Adrenal gland (tissue), 12 donors: ENCODE measurements around the gene PRKCZ. TPM values are rescaled to one million over a fixed set of nuclear protein-coding genes. Genes with fewer than 3 reads are reported as not detected.

ENCODE experiments used
- DNase-seq, 7 donors: peaks; one replicate each; pipeline ENCODE4 v3.0.0-alpha.2; 2019 to 2020
- H3K27ac ChIP-seq, 5 donors: fragments of 200-600 bp; sonication (generic) in 4 of 5; 1 replicate in 3 of 5; 2 replicates in 2 of 5; pipeline versions ENCODE4 v1.5.1 to v1.8.0; 2016 to 2020; ENCODE audit warnings: mild to moderate bottlenecking in 1 of 5
- H3K27me3 ChIP-seq: fragments of 200-600 bp; 2 replicates; pipeline ENCODE4 v1.8.0; 2021
- H3K36me3 ChIP-seq, 2 donors: fragments of 200-600 bp; replicated peaks in 1 of 2; 1 replicate in 1 of 2; 2 replicates in 1 of 2; pipeline versions ENCODE4 v1.5.1 to v1.8.0; 2018 to 2022
- H3K4me1 ChIP-seq, 2 donors: fragments of 200-600 bp; replicated peaks in 1 of 2; 1 replicate in 1 of 2; 2 replicates in 1 of 2; pipeline versions ENCODE4 v1.5.1 to v1.8.0; 2018 to 2021
- H3K4me3 ChIP-seq, 4 donors: fragments of 200-600 bp; sonication (generic) in 3 of 4; one replicate each; pipeline ENCODE4 v1.5.1; 2016 to 2018
- H3K9me3 ChIP-seq, 3 donors: fragments of 200-600 bp; sonication (generic) in 1 of 3; replicated peaks in 1 of 3; 1 replicate in 2 of 3; 2 replicates in 1 of 3; pipeline versions ENCODE4 v1.5.1 to v1.8.0; 2016 to 2021
- POLR2A ChIP-seq, 2 donors: fragments of 450-650 bp; IDR thresholded peaks; one replicate each; pipeline ENCODE4 v1.6.1; 2017; ENCODE audit warnings: antibody characterized with exemption in 2 of 2, mild to moderate bottlenecking in 2 of 2, moderate library complexity in 1 of 2
- WGBS, 4 donors: extraction: QIAGEN DNeasy Blood & Tissue Kit in 2 of 4; methylation state at CpG; one replicate each; pipeline versions ENCODE4 v1.1.5 to v1.1.7; 2013 to 2017; 5-methylcytosine and 5-hydroxymethylcytosine counted together
- intact Hi-C, 2 donors: fragments of 100-400 bp; cut with DNase I; formaldehyde crosslinking; loops; one replicate each; pipeline versions ENCODE4 v1.14.1 to v1.15.0; 2022 to 2023
- polyA plus RNA-seq, 3 donors: library from polyadenylated mRNA; stranded (reverse); fragments of 200-250 nt in 2 of 3; fragments of 350-450 nt in 1 of 3; fragmentation: Illumina TruSeq in 1 of 3; extraction: RNeasy Lipid Tissue Mini Kit (QIAGEN cat#74804) in 1 of 3; gene quantifications; one replicate each; pipeline ENCODE4 v1.2.3, GENCODE V29; 2013 to 2014
- total RNA-seq, 9 donors: library from RNA; depleted of rRNA in 4 of 9; stranded (reverse); fragments of >200 nt in 4 of 9; fragments of 120-200 nt in 1 of 9; fragmentation: NEBNext Ultra II Directional in 1 of 9; extraction: Animal tissue kit (Norgen Biotek cat#: 25700) in 1 of 9; gene quantifications; one replicate each; pipeline versions ENCODE4 v1.1.0 to v1.2.4, GENCODE V29; 2013 to 2023
- TF ChIP-seq, protein P1 (sequence below), 6 experiments: fragments of 450-650 bp in 4 of 6; fragments of 200-600 bp in 2 of 6; sonication (generic) in 1 of 6; IDR thresholded peaks; 1 replicate in 5 of 6; 2 replicates in 1 of 6; pipeline versions ENCODE4 v1.5.1 to v1.8.0; 2016 to 2021; ENCODE audit warnings: antibody characterized with exemption in 6 of 6, mild to moderate bottlenecking in 2 of 6, moderate library complexity in 1 of 6
- donor health status: healthy with polysubstance abuse.
- donor health status: Bipolar disorder and iron deficiency.
- donor health status: DM: yes; HTN: yes; CAD: no.
- donor health status: DM: no; HTN: no; CAD: no.
- donor health status: DM: no; HTN: no; CAD: no.
- donor health status: DM: yes; HTN: yes; CAD: no.

PRKCZ gene
- total and polyA plus RNA-seq, 12 donors = 8.2 to 50.5 (median 25.4) TPM

DNA sequence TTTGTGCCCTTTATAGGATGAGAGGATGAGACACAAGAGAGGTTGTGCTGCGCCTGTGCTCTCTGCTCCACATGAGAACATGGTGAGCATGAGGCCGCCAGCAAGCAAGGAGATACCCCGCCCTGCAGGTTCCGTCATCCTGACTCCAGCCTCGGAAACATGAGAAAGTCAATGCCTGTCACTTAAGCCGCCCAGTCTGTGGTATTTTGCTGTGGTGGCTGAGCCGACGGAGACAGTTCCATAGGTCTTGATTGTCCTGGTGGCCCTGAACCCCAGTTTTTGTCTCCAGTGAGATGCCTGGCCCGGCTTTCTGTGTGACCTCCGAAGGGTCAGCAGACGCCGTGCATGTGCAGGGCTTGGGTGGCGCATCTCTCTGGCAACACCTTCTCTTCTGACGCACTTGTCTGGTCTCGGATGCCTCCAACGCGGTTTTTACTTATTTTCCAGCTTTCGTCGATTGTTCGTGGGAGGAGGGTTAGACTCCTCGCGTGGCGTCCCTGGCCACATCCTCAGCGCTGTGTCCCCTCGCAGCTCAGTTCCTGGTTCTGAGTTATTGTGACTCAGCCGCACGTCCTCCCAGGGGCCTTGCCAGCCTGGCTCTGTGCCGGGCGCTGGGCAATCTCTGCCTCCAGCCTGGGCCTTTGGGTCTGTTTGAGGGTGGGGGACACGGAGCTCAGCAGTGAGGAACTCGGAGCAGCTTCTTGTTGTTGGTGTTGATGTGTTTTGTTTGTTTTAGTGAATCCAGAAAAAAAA is 74.4 kb downstream of the PRKCZ start:
- H3K27me3 ChIP-seq = no peaks in the 10 kb centered on the region
- WGBS, 4 donors = 71 to 80% (median 73%) methylated on average over 28 to 31 of the region's 31 CpGs
- H3K9me3 ChIP-seq = no peaks in the 10 kb centered on the region
- no peaks in the 10 kb centered on the region for H3K36me3 ChIP-seq
- TF ChIP-seq POLR2A (IDR thresholded peaks at IDR 0.05) = no peak
- TF ChIP-seq, protein P1, sequence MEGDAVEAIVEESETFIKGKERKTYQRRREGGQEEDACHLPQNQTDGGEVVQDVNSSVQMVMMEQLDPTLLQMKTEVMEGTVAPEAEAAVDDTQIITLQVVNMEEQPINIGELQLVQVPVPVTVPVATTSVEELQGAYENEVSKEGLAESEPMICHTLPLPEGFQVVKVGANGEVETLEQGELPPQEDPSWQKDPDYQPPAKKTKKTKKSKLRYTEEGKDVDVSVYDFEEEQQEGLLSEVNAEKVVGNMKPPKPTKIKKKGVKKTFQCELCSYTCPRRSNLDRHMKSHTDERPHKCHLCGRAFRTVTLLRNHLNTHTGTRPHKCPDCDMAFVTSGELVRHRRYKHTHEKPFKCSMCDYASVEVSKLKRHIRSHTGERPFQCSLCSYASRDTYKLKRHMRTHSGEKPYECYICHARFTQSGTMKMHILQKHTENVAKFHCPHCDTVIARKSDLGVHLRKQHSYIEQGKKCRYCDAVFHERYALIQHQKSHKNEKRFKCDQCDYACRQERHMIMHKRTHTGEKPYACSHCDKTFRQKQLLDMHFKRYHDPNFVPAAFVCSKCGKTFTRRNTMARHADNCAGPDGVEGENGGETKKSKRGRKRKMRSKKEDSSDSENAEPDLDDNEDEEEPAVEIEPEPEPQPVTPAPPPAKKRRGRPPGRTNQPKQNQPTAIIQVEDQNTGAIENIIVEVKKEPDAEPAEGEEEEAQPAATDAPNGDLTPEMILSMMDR (IDR thresholded peaks at IDR 0.05) = no peak
- peak in 5 of 7 donors; percentile 53 to 85 (median 72) for DNase-seq
- H3K4me3 ChIP-seq = no peak overlapping the region
- peaks cover 0 to 4% of the 10 kb centered on the region in 2 donors for H3K4me1 ChIP-seq
- intact Hi-C loops = no loop called here
- H3K27ac ChIP-seq = peak overlapping the region in 1 of 5 donors; percentile 38

DNA sequence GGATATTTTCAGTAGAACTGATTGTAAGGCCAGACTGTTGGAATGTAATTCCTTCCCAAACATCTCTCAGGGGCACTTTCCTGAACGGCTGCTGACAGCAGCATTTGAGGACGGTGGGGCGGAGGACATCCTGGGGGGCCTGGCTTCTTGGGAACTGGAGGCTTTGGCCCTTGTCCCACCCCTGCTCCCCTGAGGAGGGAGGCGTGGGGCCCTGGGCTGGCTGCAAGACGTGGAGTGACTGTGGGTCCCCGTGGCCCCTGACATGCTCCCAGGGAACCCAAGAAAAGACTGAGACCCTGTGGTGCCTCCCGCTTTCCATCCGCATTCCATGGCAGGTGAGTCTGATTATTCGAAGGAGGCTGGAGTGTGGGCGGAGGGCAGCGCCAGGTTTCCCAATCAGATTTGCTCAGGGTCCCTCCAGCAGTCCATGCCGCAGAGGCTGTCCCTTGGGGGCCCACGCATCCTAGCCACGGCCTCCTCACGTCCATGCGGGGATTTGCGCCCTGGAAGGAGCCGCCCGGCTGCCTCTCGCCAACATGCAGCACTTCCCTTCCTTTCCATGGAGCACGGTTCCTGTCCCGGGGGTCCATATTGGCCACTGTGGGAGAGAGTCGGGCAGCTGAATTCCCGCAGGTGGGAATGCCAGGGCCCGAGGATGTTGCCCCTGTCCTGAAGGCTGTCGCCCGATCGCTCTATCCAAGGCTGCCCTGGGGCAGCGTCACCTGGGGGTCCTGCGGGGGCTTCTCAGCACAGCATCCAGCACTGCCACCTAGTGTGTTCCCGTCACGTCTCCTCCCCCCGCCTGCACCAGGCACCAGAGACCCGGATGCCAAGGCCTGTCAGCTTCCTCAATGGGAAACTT is 75.4 kb downstream of the PRKCZ start:
- no peaks in the 10 kb centered on the region for H3K27me3 ChIP-seq
- DNase-seq = peak in 1 of 7 donors; percentile 12
- no peaks in the 10 kb centered on the region for H3K36me3 ChIP-seq
- no peak for TF ChIP-seq POLR2A (IDR thresholded peaks at IDR 0.05)
- TF ChIP-seq, protein P1 (IDR thresholded peaks at IDR 0.05) = no peak
- 84 to 91% (median 87%) methylated on average over 11 to 34 of the region's 34 CpGs for WGBS, 4 donors
- intact Hi-C loops = no loop called here
- no peaks in the 10 kb centered on the region for H3K9me3 ChIP-seq
- H3K27ac ChIP-seq = peak overlapping the region in 1 of 5 donors; percentile 38
- H3K4me3 ChIP-seq = no peak overlapping the region
- peaks cover 0 to 4% of the 10 kb centered on the region in 2 donors for H3K4me1 ChIP-seq

DNA sequence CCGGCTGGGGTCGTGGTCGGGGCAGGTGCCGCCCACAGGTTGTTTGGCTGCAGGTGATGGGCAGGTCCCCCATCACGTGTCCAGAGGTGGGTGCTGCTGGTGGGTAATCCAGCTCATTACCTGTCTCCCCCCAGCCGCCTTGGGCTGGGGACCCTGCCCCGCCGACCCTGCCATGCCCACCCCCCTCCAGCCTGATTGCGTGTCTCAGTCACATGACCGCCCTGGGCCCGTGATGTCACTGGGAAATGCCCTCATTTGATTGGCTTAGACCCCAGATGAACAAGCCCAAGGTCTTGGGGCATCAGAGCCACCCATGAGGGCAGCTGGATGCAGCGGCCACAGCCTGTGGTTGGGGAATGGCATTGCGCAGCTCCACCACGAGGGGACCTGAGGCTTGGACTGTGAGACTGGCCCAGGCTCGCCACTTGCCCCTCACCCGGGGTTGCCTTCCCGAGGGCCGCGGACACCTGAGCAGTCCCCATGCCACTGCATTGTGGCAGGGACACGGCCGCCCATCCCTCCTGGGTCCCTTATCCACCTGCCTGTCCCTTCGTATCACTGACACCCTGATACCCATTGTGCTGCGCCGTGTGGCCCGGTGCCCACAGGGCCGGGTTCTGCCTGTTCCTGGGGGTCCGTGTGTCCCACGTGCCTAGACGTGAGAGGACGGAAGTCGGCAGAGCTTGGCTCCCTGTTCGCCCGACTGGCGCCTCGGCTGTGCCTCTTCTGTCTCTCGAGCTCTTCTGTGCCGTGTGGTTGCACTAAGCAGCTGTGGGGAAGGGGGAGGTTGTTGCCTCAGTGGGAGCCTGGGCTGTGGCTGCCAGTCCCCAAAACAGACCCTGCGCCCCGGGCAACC is 76.3 kb downstream of the PRKCZ start:
- peak in 1 of 7 donors; percentile 12 for DNase-seq
- H3K4me1 ChIP-seq = peaks cover 0 to 4% of the 10 kb centered on the region in 2 donors
- TF ChIP-seq POLR2A (IDR thresholded peaks at IDR 0.05) = no peak
- TF ChIP-seq, protein P1 (IDR thresholded peaks at IDR 0.05) = no peak
- no peaks in the 10 kb centered on the region for H3K9me3 ChIP-seq
- intact Hi-C loops = no loop called here
- no peak overlapping the region for H3K27ac ChIP-seq
- no peaks in the 10 kb centered on the region for H3K36me3 ChIP-seq
- no peaks in the 10 kb centered on the region for H3K27me3 ChIP-seq
- no peak overlapping the region for H3K4me3 ChIP-seq
- WGBS, 4 donors = 71 to 95% (median 85%) methylated on average over 6 to 39 of the region's 39 CpGs
